K562 (cell line): Measurements from ENCODE around the gene SLC6A16. TPM values are rescaled to one million over a fixed set of nuclear protein-coding genes. Genes with fewer than 3 reads are reported as not detected.

ENCODE experiments used
- BRD4 ChIP-seq: fragments of 200-600 bp; sonication (generic); IDR thresholded peaks from 2 replicates; pipeline ENCODE4 v1.6.1; 2017; ENCODE audit warnings: inconsistent platforms
- CBX2 ChIP-seq: fragments of 200-600 bp; sonication (generic); IDR thresholded peaks from one replicate; pipeline ENCODE4 v1.6.1; 2012; ENCODE audit warnings: mild to moderate bottlenecking, low read length, inconsistent platforms; ENCODE audit not compliant: insufficient read depth, poor library complexity, severe bottlenecking
- EP400 ChIP-seq: fragments of 450-650 bp; IDR thresholded peaks from 2 replicates; pipeline ENCODE4 v1.6.1; 2017; ENCODE audit warnings: antibody characterized with exemption, mild to moderate bottlenecking, moderate library complexity
- JUN ChIP-seq, 2 experiments: sonication (generic) in 1 of 2; formaldehyde crosslinking in 1 of 2; IDR thresholded peaks; 2 replicates each; pipeline versions ENCODE4 v1.6.1 to v1.8.0; 2012 to 2022; ENCODE audit warnings: borderline replicate concordance in 2 of 2, mild to moderate bottlenecking in 2 of 2, improper control_type of control experiment in 1 of 2, low read depth in 1 of 2, low read length in 1 of 2, missing genetic modification reagents in 1 of 2
- MEF2D ChIP-seq: conservative IDR thresholded peaks from 2 replicates; pipeline ENCODE4 v1.6.1; 2016; ENCODE audit warnings: low read depth, missing genetic modification characterization, missing compliant biosample characterization
- NFE2 ChIP-seq: IDR thresholded peaks from 2 replicates; pipeline ENCODE4 v1.6.1; 2014; ENCODE audit warnings: antibody characterized with exemption, low read depth
- TGIF2 ChIP-seq: sonication (generic); formaldehyde crosslinking; IDR thresholded peaks from 2 replicates; pipeline ENCODE4 v1.8.1; 2022; ENCODE audit warnings: mild to moderate bottlenecking, missing genetic modification reagents, moderate library complexity
- ZNF436 ChIP-seq: fragments of 250-450, 450-650 bp; sonication (Bioruptor Pico); formaldehyde crosslinking; IDR thresholded peaks from 2 replicates; pipeline ENCODE4 v1.7.0; 2020; ENCODE audit warnings: mild to moderate bottlenecking
- polyA plus RNA-seq, 8 experiments: library from polyadenylated mRNA; depleted of rRNA in 4 of 8; stranded (reverse) in 5 of 8; unstranded in 3 of 8; fragments of >200 nt; fragmentation: Nextera tagmentation in 2 of 8; fragmentation: Illumina TruSeq in 1 of 8; extraction: Ambion mirVana in 2 of 8; extraction: Trizol in 1 of 8; gene quantifications; 2 replicates each; pipeline versions ENCODE4 v1.2.1 to v1.2.3, GENCODE V29; 2011 to 2014; ENCODE audit warnings: inconsistent platforms in 1 of 8, missing spikeins in 1 of 8
- total RNA-seq, 7 experiments: library from RNA; depleted of rRNA in 6 of 7; stranded (reverse); fragments of >200 nt in 6 of 7; fragmentation: Illumina TruSeq in 2 of 7; extraction: Trizol in 2 of 7; gene quantifications; 2 replicates each; pipeline versions ENCODE4 v1.2.1 to v1.2.3, GENCODE V29; 2011 to 2021; ENCODE audit warnings: low replicate concordance in 1 of 7
- TF ChIP-seq, protein P1 (sequence below), 2 experiments: fragments of 450-650 bp; IDR thresholded peaks; 2 replicates each; pipeline ENCODE4 v1.6.1; 2016; ENCODE audit warnings: mild to moderate bottlenecking in 2 of 2, borderline replicate concordance in 1 of 2, low read depth in 1 of 2, moderate library complexity in 1 of 2
- TF ChIP-seq, protein P2 (sequence below): sonication (generic); formaldehyde crosslinking; IDR thresholded peaks from 2 replicates; pipeline ENCODE4 v1.8.1; 2023; ENCODE audit warnings: mild to moderate bottlenecking, missing genetic modification reagents, moderate library complexity
- TF ChIP-seq, protein P3 (sequence below): fragments of 250-450 bp; sonication (Bioruptor Pico); IDR thresholded peaks from 2 replicates; pipeline ENCODE4 v1.5.0; 2021
- TF ChIP-seq, protein P4 (sequence below): sonication (generic); formaldehyde crosslinking; IDR thresholded peaks from 2 replicates; pipeline ENCODE4 v1.8.0; 2022; ENCODE audit warnings: missing genetic modification reagents, mild to moderate bottlenecking, borderline replicate concordance
- TF ChIP-seq, protein P5 (sequence below): fragments of 250-450 bp; sonication (Bioruptor Pico); IDR thresholded peaks from 2 replicates; pipeline ENCODE4 v1.6.1; 2021; ENCODE audit warnings: mild to moderate bottlenecking

SLC6A16 gene
- total and polyA plus RNA-seq, 9 of the 15 experiments (the other 6 are each of a cell fraction or from before 2014, with no cell fraction given): 0.05 to 0.95 (median 0.36) TPM

DNA sequence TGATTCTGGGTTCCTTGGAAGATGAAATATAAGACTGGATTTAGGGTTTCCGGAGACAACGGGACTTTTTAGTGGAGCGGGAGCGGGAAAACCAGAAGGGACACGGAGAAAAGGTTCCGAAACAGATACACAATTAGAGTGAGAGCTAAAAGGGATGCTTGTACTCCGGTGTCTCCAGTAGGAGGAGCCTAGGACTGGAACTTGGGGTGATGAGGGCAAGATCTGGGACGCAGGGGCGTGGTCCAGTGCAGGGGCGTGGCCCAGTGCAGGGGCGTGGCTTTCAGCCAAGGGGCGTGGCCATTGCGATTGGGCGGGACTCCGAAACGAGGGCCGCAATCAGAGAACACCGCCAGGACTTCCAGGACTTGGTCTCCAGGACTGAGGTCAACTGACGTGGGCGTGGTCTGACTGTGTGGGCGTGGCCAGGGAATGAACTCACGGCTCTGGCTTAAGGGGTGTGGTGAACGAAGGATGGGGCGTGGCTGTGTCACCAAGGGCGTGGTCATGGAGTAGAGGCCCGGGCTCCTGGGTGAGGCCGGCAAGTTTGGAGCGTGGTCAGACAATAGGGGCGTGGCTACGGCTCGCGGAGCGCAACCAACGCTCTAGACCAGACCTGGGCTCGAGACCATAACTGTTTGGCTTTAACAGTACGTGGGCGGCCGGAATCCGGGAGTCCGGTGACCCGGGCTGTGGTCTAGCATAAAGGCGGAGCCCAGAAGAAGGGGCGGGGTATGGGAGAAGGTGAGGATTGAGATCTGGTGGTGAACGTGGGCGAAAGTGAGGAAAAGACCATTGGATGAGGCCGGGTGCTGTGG lies 38.5 kb upstream of the SLC6A16 start, which contains the start of gene DKKL1 (continued):
- TF ChIP-seq, protein P1, sequence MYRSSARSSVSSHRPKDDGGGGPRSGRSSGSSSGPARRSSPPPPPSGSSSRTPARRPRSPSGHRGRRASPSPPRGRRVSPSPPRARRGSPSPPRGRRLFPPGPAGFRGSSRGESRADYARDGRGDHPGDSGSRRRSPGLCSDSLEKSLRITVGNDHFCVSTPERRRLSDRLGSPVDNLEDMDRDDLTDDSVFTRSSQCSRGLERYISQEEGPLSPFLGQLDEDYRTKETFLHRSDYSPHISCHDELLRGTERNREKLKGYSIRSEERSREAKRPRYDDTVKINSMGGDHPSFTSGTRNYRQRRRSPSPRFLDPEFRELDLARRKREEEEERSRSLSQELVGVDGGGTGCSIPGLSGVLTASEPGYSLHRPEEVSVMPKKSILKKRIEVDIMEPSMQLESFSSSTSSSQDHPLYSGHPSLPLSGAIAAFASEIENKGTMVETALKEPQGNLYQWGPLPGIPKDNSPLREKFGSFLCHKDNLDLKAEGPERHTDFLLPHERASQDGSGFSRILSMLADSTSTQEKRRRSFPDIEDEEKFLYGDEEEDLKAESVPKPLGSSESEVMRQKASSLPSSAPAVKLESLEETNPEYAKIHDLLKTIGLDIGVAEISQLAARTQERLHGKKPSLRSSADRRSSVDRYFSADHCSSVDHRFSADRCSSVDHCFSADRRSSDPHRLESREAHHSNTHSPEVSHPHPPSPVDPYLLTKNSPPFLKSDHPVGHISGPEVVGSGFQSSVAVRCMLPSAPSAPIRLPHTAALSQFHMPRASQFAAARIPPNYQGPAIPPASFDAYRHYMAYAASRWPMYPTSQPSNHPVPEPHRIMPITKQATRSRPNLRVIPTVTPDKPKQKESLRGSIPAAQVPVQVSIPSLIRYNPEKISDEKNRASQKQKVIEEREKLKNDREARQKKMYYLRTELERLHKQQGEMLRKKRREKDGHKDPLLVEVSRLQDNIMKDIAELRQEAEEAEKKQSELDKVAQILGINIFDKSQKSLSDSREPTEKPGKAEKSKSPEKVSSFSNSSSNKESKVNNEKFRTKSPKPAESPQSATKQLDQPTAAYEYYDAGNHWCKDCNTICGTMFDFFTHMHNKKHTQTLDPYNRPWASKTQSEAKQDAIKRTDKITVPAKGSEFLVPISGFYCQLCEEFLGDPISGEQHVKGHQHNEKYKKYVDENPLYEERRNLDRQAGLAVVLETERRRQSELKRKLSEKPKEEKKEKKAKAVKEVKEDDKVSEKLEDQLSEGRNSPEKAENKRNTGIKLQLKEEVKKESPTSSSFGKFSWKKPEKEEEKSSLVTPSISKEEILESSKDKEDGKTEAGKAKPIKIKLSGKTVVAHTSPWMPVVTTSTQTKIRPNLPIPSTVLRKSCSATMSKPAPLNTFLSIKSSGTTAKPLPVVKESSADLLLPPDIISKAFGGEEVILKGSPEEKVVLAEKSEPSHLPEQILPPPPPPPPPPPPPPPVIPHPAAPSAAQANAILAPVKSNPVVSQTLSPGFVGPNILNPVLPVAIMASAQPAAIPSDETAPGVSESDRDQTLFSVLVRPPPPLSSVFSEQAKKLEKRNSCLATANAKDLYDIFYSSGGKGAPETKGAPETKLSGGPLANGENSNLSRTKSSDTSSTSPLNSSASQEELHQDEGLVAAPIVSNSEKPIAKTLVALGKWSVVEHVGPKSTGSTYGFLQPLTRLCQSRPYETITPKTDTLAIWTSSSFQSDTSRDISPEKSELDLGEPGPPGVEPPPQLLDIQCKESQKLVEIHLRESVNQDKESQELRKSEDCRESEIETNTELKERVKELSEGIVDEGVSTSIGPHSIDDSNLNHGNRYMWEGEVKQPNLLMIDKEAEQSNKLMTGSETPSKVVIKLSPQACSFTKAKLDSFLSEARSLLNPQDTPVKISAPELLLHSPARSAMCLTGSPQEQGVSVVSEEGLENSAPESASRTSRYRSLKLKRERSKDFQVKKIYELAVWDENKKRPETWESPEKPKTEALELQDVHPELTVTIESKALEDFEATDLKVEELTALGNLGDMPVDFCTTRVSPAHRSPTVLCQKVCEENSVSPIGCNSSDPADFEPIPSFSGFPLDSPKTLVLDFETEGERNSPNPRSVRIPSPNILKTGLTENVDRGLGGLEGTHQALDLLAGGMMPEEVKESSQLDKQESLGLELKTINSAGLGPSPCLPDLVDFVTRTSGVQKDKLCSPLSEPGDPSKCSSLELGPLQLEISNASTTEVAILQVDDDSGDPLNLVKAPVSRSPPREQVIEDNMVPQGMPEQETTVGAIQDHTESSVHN (IDR thresholded peaks at IDR 0.05; ENCODE audit: borderline replicate concordance in 1 of 2, low read depth in 1 of 2): no peak
- TF ChIP-seq ZNF436 (CRISPR knock-in tag) (no peak), TGIF2 (CRISPR knock-in tag) (no peak), EP400 (no peak), NFE2 (peak; percentile 28; the same call in 1 of the 2 replicates), JUN (IDR thresholded peaks at IDR 0.05; ENCODE audit: borderline replicate concordance, low read depth, low read length) (no peak), JUN (CRISPR knock-in tag; IDR thresholded peaks at IDR 0.05; ENCODE audit: borderline replicate concordance) (no peak), BRD4 (no peak), CBX2 (no peak), MEF2D (tag) (no peak)
- TF ChIP-seq, protein P2, sequence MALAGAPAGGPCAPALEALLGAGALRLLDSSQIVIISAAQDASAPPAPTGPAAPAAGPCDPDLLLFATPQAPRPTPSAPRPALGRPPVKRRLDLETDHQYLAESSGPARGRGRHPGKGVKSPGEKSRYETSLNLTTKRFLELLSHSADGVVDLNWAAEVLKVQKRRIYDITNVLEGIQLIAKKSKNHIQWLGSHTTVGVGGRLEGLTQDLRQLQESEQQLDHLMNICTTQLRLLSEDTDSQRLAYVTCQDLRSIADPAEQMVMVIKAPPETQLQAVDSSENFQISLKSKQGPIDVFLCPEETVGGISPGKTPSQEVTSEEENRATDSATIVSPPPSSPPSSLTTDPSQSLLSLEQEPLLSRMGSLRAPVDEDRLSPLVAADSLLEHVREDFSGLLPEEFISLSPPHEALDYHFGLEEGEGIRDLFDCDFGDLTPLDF (CRISPR knock-in tag): 0 out of 2 replicates have a peak, but pooled peaks have one; percentile 33
- TF ChIP-seq, protein P3, sequence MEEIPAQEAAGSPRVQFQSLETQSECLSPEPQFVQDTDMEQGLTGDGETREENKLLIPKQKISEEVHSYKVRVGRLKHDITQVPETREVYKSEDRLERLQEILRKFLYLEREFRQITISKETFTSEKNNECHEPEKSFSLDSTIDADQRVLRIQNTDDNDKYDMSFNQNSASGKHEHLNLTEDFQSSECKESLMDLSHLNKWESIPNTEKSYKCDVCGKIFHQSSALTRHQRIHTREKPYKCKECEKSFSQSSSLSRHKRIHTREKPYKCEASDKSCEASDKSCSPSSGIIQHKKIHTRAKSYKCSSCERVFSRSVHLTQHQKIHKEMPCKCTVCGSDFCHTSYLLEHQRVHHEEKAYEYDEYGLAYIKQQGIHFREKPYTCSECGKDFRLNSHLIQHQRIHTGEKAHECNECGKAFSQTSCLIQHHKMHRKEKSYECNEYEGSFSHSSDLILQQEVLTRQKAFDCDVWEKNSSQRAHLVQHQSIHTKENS: no peak
- TF ChIP-seq, protein P4, sequence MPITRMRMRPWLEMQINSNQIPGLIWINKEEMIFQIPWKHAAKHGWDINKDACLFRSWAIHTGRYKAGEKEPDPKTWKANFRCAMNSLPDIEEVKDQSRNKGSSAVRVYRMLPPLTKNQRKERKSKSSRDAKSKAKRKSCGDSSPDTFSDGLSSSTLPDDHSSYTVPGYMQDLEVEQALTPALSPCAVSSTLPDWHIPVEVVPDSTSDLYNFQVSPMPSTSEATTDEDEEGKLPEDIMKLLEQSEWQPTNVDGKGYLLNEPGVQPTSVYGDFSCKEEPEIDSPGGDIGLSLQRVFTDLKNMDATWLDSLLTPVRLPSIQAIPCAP: no peak
- TF ChIP-seq, protein P5, sequence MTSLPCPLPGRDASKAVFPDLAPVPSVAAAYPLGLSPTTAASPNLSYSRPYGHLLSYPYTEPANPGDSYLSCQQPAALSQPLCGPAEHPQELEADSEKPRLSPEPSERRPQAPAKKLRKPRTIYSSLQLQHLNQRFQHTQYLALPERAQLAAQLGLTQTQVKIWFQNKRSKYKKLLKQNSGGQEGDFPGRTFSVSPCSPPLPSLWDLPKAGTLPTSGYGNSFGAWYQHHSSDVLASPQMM: no peak
